MG63 (cell line): ENCODE measurements around the gene KLK4. TPM values are rescaled to one million over a fixed set of nuclear protein-coding genes. Genes with fewer than 3 reads are reported as not detected.
A peak's percentile ranks its signal among the peaks of the same experiment; 100 is the strongest.

Experiments
- DNase-seq: peaks from one replicate; pipeline ENCODE4 v3.0.0-alpha.2; 2020
- H3K27me3 ChIP-seq: fragments of 250-450 bp; sonication (Bioruptor Pico); 2 replicates; pipeline ENCODE4 v1.5.1; 2020; ENCODE audit warnings: mild to moderate bottlenecking, moderate library complexity
- H3K36me3 ChIP-seq: fragments of 250-450 bp; sonication (Bioruptor Pico); 2 replicates; pipeline ENCODE4 v1.5.1; 2020; ENCODE audit warnings: mild to moderate bottlenecking, moderate library complexity
- H3K4me3 ChIP-seq: fragments of 250-450 bp; sonication (Bioruptor Pico); 2 replicates; pipeline ENCODE4 v1.5.1; 2020; ENCODE audit warnings: mild to moderate bottlenecking, moderate library complexity
- H3K9me3 ChIP-seq: fragments of 250-450 bp; sonication (Bioruptor Pico); 2 replicates; pipeline ENCODE4 v1.5.1; 2020; ENCODE audit warnings: mild to moderate bottlenecking, moderate library complexity
- total RNA-seq: library from RNA; depleted of rRNA; stranded (reverse); fragments of >200 nt; shearing (Covaris generic); gene quantifications from 2 replicates; pipeline ENCODE4 v1.2.3, GENCODE V29; 2014; ENCODE audit warnings: low replicate concordance

Gene KLK4
- total RNA-seq, 1 experiment from 2014 or later = not detected

- H3K27me3 ChIP-seq = peaks cover 12% of the 10 kb centered on the region
- peaks cover 2% of the 10 kb centered on the region; the same call in 1 of the 2 replicates for H3K9me3 ChIP-seq
- no peaks in the 10 kb centered on the region for H3K36me3 ChIP-seq
- no peak for DNase-seq
- no peak overlapping the region for H3K4me3 ChIP-seq
Observed at GRCh38 chr19:50925734-50926133, 14.5 kb upstream of the KLK4 start.

DNA sequence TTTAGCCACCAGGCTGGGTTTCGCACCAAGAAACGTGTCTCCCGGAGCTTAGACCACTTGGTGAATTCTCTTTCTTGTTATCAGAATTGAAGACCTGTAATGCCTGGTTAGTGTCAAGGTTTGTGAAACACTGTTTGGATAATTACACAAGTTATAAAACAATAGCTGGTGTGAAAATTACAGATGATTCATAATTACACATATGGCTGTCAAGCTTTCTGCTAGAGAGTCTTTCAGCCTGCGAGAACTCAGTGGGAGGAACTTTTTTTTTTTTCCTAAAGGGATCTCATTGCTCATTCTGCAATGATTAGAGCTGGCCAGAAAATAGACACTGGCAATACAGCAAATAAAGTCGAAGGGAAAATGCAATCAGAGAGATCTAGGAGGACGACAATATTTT is 13.4 kb upstream of the KLK4 start:
- DNase-seq = no peak
- Histone ChIP-seq H3K36me3 (no peaks in the 10 kb centered on the region), H3K9me3 (peaks cover 1% of the 10 kb centered on the region; the same call in 1 of the 2 replicates), H3K4me3 (no peak overlapping the region), H3K27me3 (peaks cover 24% of the 10 kb centered on the region)

- H3K4me3 ChIP-seq = no peak overlapping the region
- DNase-seq = peak; percentile 72
- peaks cover 42% of the 10 kb centered on the region for H3K27me3 ChIP-seq
- no peaks in the 10 kb centered on the region for H3K36me3 ChIP-seq
- no peaks in the 10 kb centered on the region for H3K9me3 ChIP-seq
Observed at GRCh38 chr19:50922317-50922853, 11.2 kb upstream of the KLK4 start.

- no peaks in the 10 kb centered on the region for H3K36me3 ChIP-seq
- H3K9me3 ChIP-seq = no peaks in the 10 kb centered on the region
- no peak overlapping the region for H3K4me3 ChIP-seq
- DNase-seq = no peak
- H3K27me3 ChIP-seq = peaks cover 49% of the 10 kb centered on the region
Observed at GRCh38 chr19:50921426-50922316, 10.5 kb upstream of the KLK4 start.

GRCh38 chr19:50916069-50916468 is 4.9 kb upstream of the KLK4 start:
- peaks cover 81% of the 10 kb centered on the region for H3K27me3 ChIP-seq
- no peak overlapping the region for H3K4me3 ChIP-seq
- H3K9me3 ChIP-seq = no peaks in the 10 kb centered on the region
- no peaks in the 10 kb centered on the region for H3K36me3 ChIP-seq
- no peak for DNase-seq

- Histone ChIP-seq H3K9me3 (no peaks in the 10 kb centered on the region), H3K4me3 (no peak overlapping the region), H3K36me3 (no peaks in the 10 kb centered on the region), H3K27me3 (peaks cover 82% of the 10 kb centered on the region)
- DNase-seq = no peak
Observed at GRCh38 chr19:50912727-50913716, 1.8 kb upstream of the KLK4 start.

- Histone ChIP-seq H3K4me3 (no peak overlapping the region), H3K36me3 (no peaks in the 10 kb centered on the region), H3K9me3 (no peaks in the 10 kb centered on the region), H3K27me3 (peaks cover 82% of the 10 kb centered on the region)
- no peak for DNase-seq
Observed at GRCh38 chr19:50912102-50912599, 956 bp upstream of the KLK4 start.

GRCh38 chr19:50910722-50911121 is 473 bp downstream of the KLK4 start:
- H3K27me3 ChIP-seq = peaks cover 75% of the 10 kb centered on the region

DNA sequence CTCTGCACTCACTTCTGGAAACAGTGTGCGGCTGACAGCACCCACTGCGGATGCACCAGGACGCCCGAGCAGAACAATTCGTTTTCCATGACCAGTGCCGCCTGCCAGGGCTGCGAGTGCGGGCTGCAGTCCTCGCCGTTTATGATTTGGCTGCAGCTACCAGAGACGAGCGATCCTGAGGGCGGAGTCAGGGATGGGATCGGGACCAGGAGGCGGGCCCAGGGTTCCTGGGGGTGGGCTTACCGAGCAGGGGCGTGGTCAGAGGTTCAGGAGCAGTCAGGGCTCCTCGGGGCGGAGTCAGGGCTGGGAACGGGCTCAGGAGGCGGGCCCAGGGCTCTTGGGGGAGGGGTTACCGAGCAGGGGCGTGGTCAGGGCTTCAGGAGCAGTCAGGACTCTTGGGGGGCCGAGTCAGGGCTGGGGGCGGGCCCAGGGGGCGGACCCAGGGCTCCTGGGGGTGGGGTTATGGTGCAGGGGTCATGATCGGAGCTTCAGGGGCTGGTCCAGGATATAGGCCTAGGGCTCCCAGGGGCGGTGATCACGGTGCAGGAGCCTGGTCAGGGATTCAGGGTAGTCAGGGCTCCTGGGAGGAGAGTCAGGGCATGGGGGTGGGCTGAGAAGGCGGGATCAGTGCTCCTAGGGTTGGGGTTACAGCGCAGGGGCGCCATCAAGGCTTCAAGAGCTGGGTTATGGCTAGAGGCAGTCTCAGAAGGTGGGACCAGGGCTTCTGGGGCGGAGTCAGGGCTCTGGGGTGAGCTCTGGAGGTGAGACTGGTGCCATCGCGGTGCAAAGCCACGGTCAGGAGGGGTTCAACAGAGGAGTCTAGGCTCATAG is 1.7 kb downstream of the KLK4 start:
- Histone ChIP-seq H3K9me3 (no peaks in the 10 kb centered on the region), H3K27me3 (peaks cover 68% of the 10 kb centered on the region), H3K36me3 (no peaks in the 10 kb centered on the region), H3K4me3 (no peak overlapping the region)
- DNase-seq = peak; percentile 73

More at GRCh38 chr19:50910722-50911121, 473 bp downstream of the KLK4 start:
- DNase-seq = no peak
- no peaks in the 10 kb centered on the region for H3K36me3 ChIP-seq
- no peaks in the 10 kb centered on the region for H3K9me3 ChIP-seq
- no peak overlapping the region for H3K4me3 ChIP-seq

GRCh38 chr19:50908336-50908735 is 2.9 kb downstream of the KLK4 start:
- Histone ChIP-seq H3K4me3 (no peak overlapping the region), H3K27me3 (peaks cover 67% of the 10 kb centered on the region), H3K36me3 (no peaks in the 10 kb centered on the region), H3K9me3 (no peaks in the 10 kb centered on the region)
- no peak for DNase-seq

DNA sequence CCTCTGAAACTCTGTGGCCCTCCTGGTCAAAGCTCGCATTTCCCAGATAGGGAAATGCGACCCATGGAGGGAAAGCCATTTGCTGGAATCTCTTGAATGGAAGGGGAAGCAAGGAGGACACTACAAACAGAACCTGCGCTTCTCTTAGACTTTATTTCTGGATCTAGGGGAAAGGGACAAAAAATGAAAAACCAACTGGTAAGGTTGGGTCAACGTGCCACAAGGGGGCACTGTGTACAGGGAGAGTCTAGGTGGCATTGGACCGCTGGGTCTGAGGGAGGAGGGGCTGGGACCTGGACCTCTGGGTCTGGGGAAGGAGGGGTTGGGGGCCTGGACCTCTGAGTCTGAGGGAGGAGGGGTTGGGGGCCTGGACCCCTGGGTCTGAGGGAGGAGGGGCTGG is 5.0 kb downstream of the KLK4 start:
- Histone ChIP-seq H3K36me3 (no peaks in the 10 kb centered on the region), H3K9me3 (no peaks in the 10 kb centered on the region), H3K27me3 (peaks cover 56% of the 10 kb centered on the region), H3K4me3 (no peak overlapping the region)
- DNase-seq = no peak

- no peaks in the 10 kb centered on the region for H3K36me3 ChIP-seq
- peaks cover 25% of the 10 kb centered on the region for H3K27me3 ChIP-seq
- no peak for DNase-seq
- H3K4me3 ChIP-seq = no peak overlapping the region
- no peaks in the 10 kb centered on the region for H3K9me3 ChIP-seq
Observed at GRCh38 chr19:50902640-50903039, 8.6 kb downstream of the KLK4 start.

GRCh38 chr19:50899569-50899968 is 11.6 kb downstream of the KLK4 start:
- no peak overlapping the region for H3K4me3 ChIP-seq
- no peak for DNase-seq

GRCh38 chr19:50898018-50898417 is 13.2 kb downstream of the KLK4 start:
- no peaks in the 10 kb centered on the region for H3K9me3 ChIP-seq
- H3K27me3 ChIP-seq = peaks cover 15% of the 10 kb centered on the region
- no peak for DNase-seq
- no peak overlapping the region for H3K4me3 ChIP-seq
- H3K36me3 ChIP-seq = no peaks in the 10 kb centered on the region

More at GRCh38 chr19:50899569-50899968, 11.6 kb downstream of the KLK4 start:
- Histone ChIP-seq H3K36me3 (no peaks in the 10 kb centered on the region), H3K9me3 (no peaks in the 10 kb centered on the region), H3K27me3 (peaks cover 15% of the 10 kb centered on the region)

GRCh38 chr19:50897612-50898011 is 13.6 kb downstream of the KLK4 start:
- no peaks in the 10 kb centered on the region for H3K9me3 ChIP-seq
- H3K27me3 ChIP-seq = peaks cover 15% of the 10 kb centered on the region
- no peak overlapping the region for H3K4me3 ChIP-seq
- H3K36me3 ChIP-seq = no peaks in the 10 kb centered on the region
- no peak for DNase-seq

DNA sequence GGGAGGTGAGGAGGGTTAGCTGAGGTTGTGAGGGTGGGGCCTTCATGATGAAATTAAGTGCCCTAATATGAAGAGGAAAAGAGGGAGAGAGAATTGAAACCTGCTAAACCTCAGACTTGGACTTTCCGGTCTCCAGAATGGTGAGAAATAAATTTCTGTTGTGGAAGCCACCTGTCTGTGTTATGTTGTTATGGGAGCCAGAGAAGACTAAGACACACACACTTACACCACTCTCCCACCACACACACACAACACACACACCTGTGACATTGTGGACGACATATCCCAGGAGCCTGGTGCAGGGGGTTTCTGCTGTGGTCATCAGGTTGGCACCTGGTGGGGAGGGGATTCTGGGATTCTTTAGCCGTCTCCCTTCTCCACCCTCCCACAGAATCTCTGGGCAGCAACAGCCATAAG is 14.0 kb downstream of the KLK4 start:
- no peaks in the 10 kb centered on the region for H3K9me3 ChIP-seq

More for the DNA sequence above, 14.0 kb downstream of the KLK4 start:
- no peak overlapping the region for H3K4me3 ChIP-seq
- no peaks in the 10 kb centered on the region for H3K36me3 ChIP-seq
- peaks cover 13% of the 10 kb centered on the region for H3K27me3 ChIP-seq
- DNase-seq = no peak
